K562 (cell line): ENCODE measurements around the gene SHANK1. TPM values are rescaled to one million over a fixed set of nuclear protein-coding genes. Genes with fewer than 3 reads are reported as not detected.

Source experiments
- ATAC-seq: fragments of 200-7000 bp; cut with Tn5 transposase; 3 replicates; pipeline ENCODE4 v1.9.1; 2020; ENCODE audit warnings: moderate library complexity
- BruUV-seq: library from RNA; stranded (reverse); fragments of 400-500 nt; replicated peaks from 2 replicates; lab custom pipeline; 2021; lab: Mats Ljungman, UMichigan
- CTCF ChIA-PET: fragments of 300-600 bp; formaldehyde crosslinking; extraction: SDS; loops from one replicate; lab custom pipeline; 2021; ENCODE audit warnings: low intra/inter-chr PET ratio; lab: Yijun Ruan, JAX
- POLR2A ChIA-PET: fragments of 300-600, 350-650 bp; sonication (Branson Sonifier 250); formaldehyde crosslinking; extraction: SDS; loops from one replicate; lab custom pipeline; 2021; ENCODE audit warnings: antibody characterized with exemption, inconsistent platforms; lab: Yijun Ruan, JAX
- DNase-seq, 4 experiments: peaks; one replicate each; pipeline versions ENCODE4 v3.0.0 to v3.0.0-alpha.2; 2011 to 2018; ENCODE audit warnings: low spot score in 3 of 4, mixed read lengths in 3 of 4; ENCODE audit errors: extremely low read depth in 1 of 4
- FAIRE-seq: peaks from 2 replicates; lab custom pipeline; 2011; peaks lifted over from hg19 to GRCh38; lab: Jason Lieb, UNC
- H2AFZ ChIP-seq: 2 replicates; pipeline ENCODE4 v1.6.0; 2011; ENCODE audit warnings: low read depth, low read length, control low read depth, inconsistent platforms
- H3K27ac ChIP-seq: fragments of 200-600 bp; 3 replicates; pipeline ENCODE4 v1.8.0; 2011; ENCODE audit warnings: low read depth, mild to moderate bottlenecking, control low read depth, inconsistent platforms, low read length, moderate library complexity, mixed read lengths; ENCODE audit errors: extremely low read depth
- H3K27me3 ChIP-seq, 2 experiments: fragments of 300-600 bp in 1 of 2; 2 replicates in 1 of 2; 3 replicates in 1 of 2; pipeline versions ENCODE4 v1.6.0 to v1.8.0; 2011; ENCODE audit warnings: inconsistent platforms in 2 of 2, low read length in 2 of 2, mild to moderate bottlenecking in 1 of 2, mixed read lengths in 1 of 2, moderate library complexity in 1 of 2; ENCODE audit not compliant: control insufficient read depth in 2 of 2, insufficient read depth in 2 of 2
- H3K36me3 ChIP-seq: fragments of 300-600 bp; 3 replicates; pipeline ENCODE4 v1.8.0; 2011; ENCODE audit warnings: mild to moderate bottlenecking, low read length, inconsistent platforms; ENCODE audit not compliant: control insufficient read depth, insufficient read depth
- H3K4me1 ChIP-seq, 2 experiments: fragments of 200-600 bp in 1 of 2; replicated peaks in 1 of 2; 2 replicates in 1 of 2; 3 replicates in 1 of 2; pipeline versions ENCODE4 v1.5.1 to v1.8.0; 2011; ENCODE audit warnings: inconsistent platforms in 2 of 2, low read length in 2 of 2, mild to moderate bottlenecking in 1 of 2, mixed read lengths in 1 of 2, moderate library complexity in 1 of 2; ENCODE audit not compliant: control insufficient read depth in 2 of 2, insufficient read depth in 2 of 2
- H3K4me2 ChIP-seq: 2 replicates; pipeline ENCODE4 v1.6.1; 2011; ENCODE audit warnings: low read length, control low read depth, inconsistent platforms, mixed read lengths; ENCODE audit not compliant: insufficient read depth
- H3K4me3 ChIP-seq: fragments of 200-600 bp; sonication (generic), shearing (Covaris generic); 2 replicates; pipeline ENCODE4 v1.5.1; 2016; ENCODE audit warnings: control low read depth, inconsistent platforms
- H3K79me2 ChIP-seq: fragments of 200-600 bp; 3 replicates; pipeline ENCODE4 v1.8.0; 2011; ENCODE audit warnings: low read length, inconsistent platforms; ENCODE audit not compliant: control insufficient read depth, insufficient read depth
- H3K9ac ChIP-seq, 2 experiments: 2 replicates each; pipeline versions ENCODE4 v1.6.0 to v1.6.1; 2011; ENCODE audit warnings: low read depth in 2 of 2, low read length in 2 of 2, control low read depth in 1 of 2, inconsistent platforms in 1 of 2, mild to moderate bottlenecking in 1 of 2, mixed read lengths in 1 of 2; ENCODE audit not compliant: insufficient read depth in 1 of 2
- H3K9me1 ChIP-seq: one replicate; pipeline ENCODE4 v1.6.0; 2011; ENCODE audit warnings: inconsistent platforms, mild to moderate bottlenecking, low read length, moderate library complexity; ENCODE audit not compliant: control insufficient read depth, insufficient read depth
- H3K9me3 ChIP-seq: replicated peaks from 2 replicates; pipeline ENCODE4 v1.5.1; 2011; ENCODE audit warnings: low read depth, low read length, inconsistent platforms; ENCODE audit not compliant: control insufficient read depth, insufficient read depth
- H4K20me1 ChIP-seq: replicated peaks from 2 replicates; pipeline ENCODE4 v1.6.1; 2011; ENCODE audit warnings: low read length, inconsistent platforms, mixed read lengths; ENCODE audit not compliant: control insufficient read depth, insufficient read depth
- CHCHD3 ChIP-seq: fragments of 250-450 bp; sonication (Bioruptor Pico); IDR thresholded peaks from 2 replicates; pipeline ENCODE4 v2.1.2; 2022; ENCODE audit warnings: mild to moderate bottlenecking
- EHMT2 ChIP-seq: fragments of 450-650 bp; IDR thresholded peaks from 2 replicates; pipeline ENCODE4 v1.6.1; 2018; ENCODE audit warnings: antibody characterized with exemption
- ESRRB ChIP-seq: fragments of 250-450 bp; sonication (Bioruptor Pico); IDR thresholded peaks from 2 replicates; pipeline ENCODE4 v1.5.0; 2020; ENCODE audit warnings: mild to moderate bottlenecking, moderate library complexity, borderline replicate concordance
- ETV1 ChIP-seq: fragments of 450-650 bp; conservative IDR thresholded peaks from 2 replicates; pipeline ENCODE4 v1.6.1; 2016; ENCODE audit warnings: missing genetic modification characterization, control low read depth, low read depth, missing compliant biosample characterization
- PHF8 ChIP-seq: fragments of 200-600 bp; sonication (generic); IDR thresholded peaks from 2 replicates; pipeline ENCODE4 v1.6.1; 2012; ENCODE audit warnings: mixed run types, mild to moderate bottlenecking, inconsistent platforms, low read length, moderate library complexity, borderline replicate concordance
- RBM34 ChIP-seq: fragments of 200-400 bp; formaldehyde crosslinking; IDR thresholded peaks from 2 replicates; pipeline ENCODE4 v1.6.1; 2018; ENCODE audit warnings: low read length, borderline replicate concordance; ENCODE audit not compliant: insufficient read depth
- SP2 ChIP-seq: IDR thresholded peaks from 2 replicates; pipeline ENCODE4 v1.6.1; 2011; ENCODE audit warnings: mild to moderate bottlenecking, low read depth, low read length, moderate library complexity; ENCODE audit not compliant: poor library complexity, severe bottlenecking; ENCODE audit errors: extremely low read depth
- ZNF347 ChIP-seq: fragments of 450-650 bp; formaldehyde crosslinking; IDR thresholded peaks from 2 replicates; pipeline ENCODE4 v1.4.0; 2020; ENCODE audit warnings: low read depth, mild to moderate bottlenecking, moderate library complexity
- WGBS: fragments of 100-300 bp; shearing (Covaris generic); methylation state at CpG from one replicate; pipeline ENCODE4 v1.1.6; 2016; ENCODE audit warnings: low coverage, mixed read lengths; ENCODE audit not compliant: insufficient coverage; ENCODE audit errors: missing lambda C conversion rate; 5-methylcytosine and 5-hydroxymethylcytosine counted together
- in situ Hi-C: fragments of 300-500 bp; cut with MboI; formaldehyde crosslinking; loops from 4 replicates; pipeline ENCODE4 v1.15.0; 2018; ENCODE audit warnings: inconsistent platforms, mixed read lengths
- intact Hi-C: fragments of 100-400 bp; cut with micrococcal nuclease; formaldehyde crosslinking; loops from 2 replicates; pipeline ENCODE4 v1.14.2; 2022
- polyA plus RNA-seq, 8 experiments: library from polyadenylated mRNA; depleted of rRNA in 4 of 8; stranded (reverse) in 5 of 8; unstranded in 3 of 8; fragments of >200 nt; fragmentation: Nextera tagmentation in 2 of 8; fragmentation: Illumina TruSeq in 1 of 8; extraction: Ambion mirVana in 2 of 8; extraction: Trizol in 1 of 8; gene quantifications; 2 replicates each; pipeline versions ENCODE4 v1.2.1 to v1.2.3, GENCODE V29; 2011 to 2014; ENCODE audit warnings: inconsistent platforms in 1 of 8, missing spikeins in 1 of 8
- total RNA-seq, 7 experiments: library from RNA; depleted of rRNA in 6 of 7; stranded (reverse); fragments of >200 nt in 6 of 7; fragmentation: Illumina TruSeq in 2 of 7; extraction: Trizol in 2 of 7; gene quantifications; 2 replicates each; pipeline versions ENCODE4 v1.2.1 to v1.2.3, GENCODE V29; 2011 to 2021; ENCODE audit warnings: low replicate concordance in 1 of 7
- TF ChIP-seq, protein P1 (sequence below): sonication (generic); formaldehyde crosslinking; IDR thresholded peaks from 2 replicates; pipeline ENCODE4 v1.8.0; 2022; ENCODE audit warnings: mild to moderate bottlenecking, low read depth, missing genetic modification reagents
- TF ChIP-seq, protein P2 (sequence below): sonication (generic); formaldehyde crosslinking; IDR thresholded peaks from 2 replicates; pipeline ENCODE4 v1.8.1; 2023; ENCODE audit warnings: mild to moderate bottlenecking, missing genetic modification reagents
- TF ChIP-seq, protein P3 (sequence below): fragments of 250-450 bp; sonication (Bioruptor Pico); IDR thresholded peaks from 2 replicates; pipeline ENCODE4 v1.8.0; 2022; ENCODE audit warnings: inconsistent platforms, mild to moderate bottlenecking, moderate library complexity, borderline replicate concordance
- TF ChIP-seq, protein P4 (sequence below), 2 experiments: fragments of 450-650 bp; IDR thresholded peaks; 2 replicates each; pipeline ENCODE4 v1.6.1; 2018; ENCODE audit warnings: mild to moderate bottlenecking in 2 of 2, low read depth in 1 of 2; ENCODE audit not compliant: partially characterized antibody in 2 of 2

Gene SHANK1
- total and polyA plus RNA-seq, 9 of the 15 experiments (the other 6 are each of a cell fraction or from before 2014, with no cell fraction given), result 0.33 to 1.3 (median 0.55) TPM; not detected in 2

DNA sequence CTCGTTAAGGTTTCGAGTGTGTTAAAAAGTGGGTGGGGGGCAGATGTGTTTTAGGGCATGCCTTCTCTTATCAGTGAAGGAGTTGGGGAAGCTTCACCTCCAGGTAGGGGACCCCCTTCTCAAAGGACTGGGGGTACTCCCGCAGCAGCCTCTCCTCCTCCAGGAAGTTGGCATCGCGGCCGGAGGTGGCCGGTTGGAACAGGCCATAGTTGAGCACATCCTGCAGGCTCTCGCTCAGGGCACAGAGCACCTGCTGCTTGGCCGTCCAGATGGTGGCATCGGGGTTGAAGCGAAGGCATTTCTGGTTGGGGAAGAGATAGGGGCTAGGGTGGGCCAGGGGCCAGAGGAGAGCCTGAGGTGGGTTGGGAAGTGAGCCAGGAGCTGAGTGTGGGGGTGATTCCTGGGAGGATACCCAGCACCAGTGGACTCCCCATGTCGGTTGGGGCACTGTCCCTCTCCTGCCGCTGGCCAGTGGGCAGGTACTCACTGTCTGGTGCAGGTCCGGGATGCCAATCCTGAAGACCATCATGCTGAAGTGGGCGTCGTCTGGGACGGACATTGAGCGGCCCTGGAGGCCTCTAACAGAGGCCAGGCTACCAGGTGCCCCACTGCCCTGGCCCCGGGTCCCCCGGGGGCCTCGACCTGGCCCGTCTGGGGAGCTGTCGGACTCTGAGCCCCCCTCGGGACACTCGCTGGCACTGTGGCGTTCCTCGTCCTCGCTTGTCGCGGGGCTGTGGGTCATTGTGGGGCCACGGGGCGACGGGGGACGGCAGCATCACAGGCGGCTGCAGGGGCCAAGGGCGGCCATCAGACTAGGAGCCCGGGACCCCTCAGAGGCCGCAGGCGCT, 3.2 kb downstream of the SHANK1 start:
- no peak for ATAC-seq
- Histone ChIP-seq H3K4me1 (peaks cover 0 to 42% of the 10 kb centered on the region in 2 experiments; a peak in 4 of 5 replicates), H3K27me3 (peaks cover 9 to 49% of the 10 kb centered on the region in 2 experiments; a peak in 4 of 5 replicates), H4K20me1 (peaks cover 5% of the 10 kb centered on the region; the same call in 1 of the 2 replicates), H3K36me3 (no peaks in the 10 kb centered on the region), H3K9me1 (no peaks in the 10 kb centered on the region), H3K4me2 (no peak overlapping the region), H3K9ac (peak overlapping the region in 1 of 2 experiments; percentile 13; a peak in 1 of 4 replicates), H3K27ac (no peak overlapping the region), H3K4me3 (no peak overlapping the region), H2AFZ (no peak overlapping the region), H3K9me3 (no peaks in the 10 kb centered on the region)
- 32% methylated on average over 36 of the region's 39 CpGs for WGBS
- BruUV-seq, result no TSS peak
- ChIA-PET CTCF (interaction anchor here (0.7 kb wide), 1 partner anchor 368 kb away, joined by 3 read pairs; no protein-coding TSS in a partner anchor), POLR2A (interaction anchor here (0.7 to 1.4 kb wide), 2 partner anchors 25 to 304 kb away, joined by 3 read pairs; no protein-coding TSS in a partner anchor)
- intact Hi-C loops (no loop called here), in situ Hi-C loops (no loop called here)
- FAIRE-seq, result no peak
- no peak for TF ChIP-seq CHCHD3 (CRISPR knock-in tag)
- no peak for TF ChIP-seq SP2
- TF ChIP-seq EHMT2, result no peak
- TF ChIP-seq, protein P1, sequence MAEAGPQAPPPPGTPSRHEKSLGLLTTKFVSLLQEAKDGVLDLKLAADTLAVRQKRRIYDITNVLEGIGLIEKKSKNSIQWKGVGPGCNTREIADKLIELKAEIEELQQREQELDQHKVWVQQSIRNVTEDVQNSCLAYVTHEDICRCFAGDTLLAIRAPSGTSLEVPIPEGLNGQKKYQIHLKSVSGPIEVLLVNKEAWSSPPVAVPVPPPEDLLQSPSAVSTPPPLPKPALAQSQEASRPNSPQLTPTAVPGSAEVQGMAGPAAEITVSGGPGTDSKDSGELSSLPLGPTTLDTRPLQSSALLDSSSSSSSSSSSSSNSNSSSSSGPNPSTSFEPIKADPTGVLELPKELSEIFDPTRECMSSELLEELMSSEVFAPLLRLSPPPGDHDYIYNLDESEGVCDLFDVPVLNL (CRISPR knock-in tag), result no peak
- TF ChIP-seq ZNF347 (CRISPR knock-in tag), result no peak
- no peak for TF ChIP-seq ETV1 (tag)
- no peak for TF ChIP-seq PHF8
- TF ChIP-seq, protein P2, sequence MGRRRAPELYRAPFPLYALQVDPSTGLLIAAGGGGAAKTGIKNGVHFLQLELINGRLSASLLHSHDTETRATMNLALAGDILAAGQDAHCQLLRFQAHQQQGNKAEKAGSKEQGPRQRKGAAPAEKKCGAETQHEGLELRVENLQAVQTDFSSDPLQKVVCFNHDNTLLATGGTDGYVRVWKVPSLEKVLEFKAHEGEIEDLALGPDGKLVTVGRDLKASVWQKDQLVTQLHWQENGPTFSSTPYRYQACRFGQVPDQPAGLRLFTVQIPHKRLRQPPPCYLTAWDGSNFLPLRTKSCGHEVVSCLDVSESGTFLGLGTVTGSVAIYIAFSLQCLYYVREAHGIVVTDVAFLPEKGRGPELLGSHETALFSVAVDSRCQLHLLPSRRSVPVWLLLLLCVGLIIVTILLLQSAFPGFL (CRISPR knock-in tag), result no peak
- no peak for TF ChIP-seq RBM34
- no peak for TF ChIP-seq ESRRB (CRISPR knock-in tag)
- TF ChIP-seq, protein P3, sequence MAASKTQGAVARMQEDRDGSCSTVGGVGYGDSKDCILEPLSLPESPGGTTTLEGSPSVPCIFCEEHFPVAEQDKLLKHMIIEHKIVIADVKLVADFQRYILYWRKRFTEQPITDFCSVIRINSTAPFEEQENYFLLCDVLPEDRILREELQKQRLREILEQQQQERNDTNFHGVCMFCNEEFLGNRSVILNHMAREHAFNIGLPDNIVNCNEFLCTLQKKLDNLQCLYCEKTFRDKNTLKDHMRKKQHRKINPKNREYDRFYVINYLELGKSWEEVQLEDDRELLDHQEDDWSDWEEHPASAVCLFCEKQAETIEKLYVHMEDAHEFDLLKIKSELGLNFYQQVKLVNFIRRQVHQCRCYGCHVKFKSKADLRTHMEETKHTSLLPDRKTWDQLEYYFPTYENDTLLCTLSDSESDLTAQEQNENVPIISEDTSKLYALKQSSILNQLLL, result no peak
- TF ChIP-seq, protein P4, sequence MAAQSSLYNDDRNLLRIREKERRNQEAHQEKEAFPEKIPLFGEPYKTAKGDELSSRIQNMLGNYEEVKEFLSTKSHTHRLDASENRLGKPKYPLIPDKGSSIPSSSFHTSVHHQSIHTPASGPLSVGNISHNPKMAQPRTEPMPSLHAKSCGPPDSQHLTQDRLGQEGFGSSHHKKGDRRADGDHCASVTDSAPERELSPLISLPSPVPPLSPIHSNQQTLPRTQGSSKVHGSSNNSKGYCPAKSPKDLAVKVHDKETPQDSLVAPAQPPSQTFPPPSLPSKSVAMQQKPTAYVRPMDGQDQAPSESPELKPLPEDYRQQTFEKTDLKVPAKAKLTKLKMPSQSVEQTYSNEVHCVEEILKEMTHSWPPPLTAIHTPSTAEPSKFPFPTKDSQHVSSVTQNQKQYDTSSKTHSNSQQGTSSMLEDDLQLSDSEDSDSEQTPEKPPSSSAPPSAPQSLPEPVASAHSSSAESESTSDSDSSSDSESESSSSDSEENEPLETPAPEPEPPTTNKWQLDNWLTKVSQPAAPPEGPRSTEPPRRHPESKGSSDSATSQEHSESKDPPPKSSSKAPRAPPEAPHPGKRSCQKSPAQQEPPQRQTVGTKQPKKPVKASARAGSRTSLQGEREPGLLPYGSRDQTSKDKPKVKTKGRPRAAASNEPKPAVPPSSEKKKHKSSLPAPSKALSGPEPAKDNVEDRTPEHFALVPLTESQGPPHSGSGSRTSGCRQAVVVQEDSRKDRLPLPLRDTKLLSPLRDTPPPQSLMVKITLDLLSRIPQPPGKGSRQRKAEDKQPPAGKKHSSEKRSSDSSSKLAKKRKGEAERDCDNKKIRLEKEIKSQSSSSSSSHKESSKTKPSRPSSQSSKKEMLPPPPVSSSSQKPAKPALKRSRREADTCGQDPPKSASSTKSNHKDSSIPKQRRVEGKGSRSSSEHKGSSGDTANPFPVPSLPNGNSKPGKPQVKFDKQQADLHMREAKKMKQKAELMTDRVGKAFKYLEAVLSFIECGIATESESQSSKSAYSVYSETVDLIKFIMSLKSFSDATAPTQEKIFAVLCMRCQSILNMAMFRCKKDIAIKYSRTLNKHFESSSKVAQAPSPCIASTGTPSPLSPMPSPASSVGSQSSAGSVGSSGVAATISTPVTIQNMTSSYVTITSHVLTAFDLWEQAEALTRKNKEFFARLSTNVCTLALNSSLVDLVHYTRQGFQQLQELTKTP (IDR thresholded peaks at IDR 0.05; ENCODE audit: low read depth in 1 of 2, partially characterized antibody in 2 of 2), result no peak
- TF ChIP-seq, all 486 proteins: peak for 0
- DNase-seq, result no peak
- H3K79me2 ChIP-seq, result no peaks in the 10 kb centered on the region
